NCI-H1105 (cell line): ENCODE results near the gene AVPR2.

Experiments used
- DNase-seq: peaks from one replicate; lab custom pipeline; 2025; lab: John Stamatoyannopoulos, UW

AVPR2 gene

GRCh38 chrX:153932220-153932915 is 27.9 kb downstream of the AVPR2 start:
- DNase-seq: no peak

DNA sequence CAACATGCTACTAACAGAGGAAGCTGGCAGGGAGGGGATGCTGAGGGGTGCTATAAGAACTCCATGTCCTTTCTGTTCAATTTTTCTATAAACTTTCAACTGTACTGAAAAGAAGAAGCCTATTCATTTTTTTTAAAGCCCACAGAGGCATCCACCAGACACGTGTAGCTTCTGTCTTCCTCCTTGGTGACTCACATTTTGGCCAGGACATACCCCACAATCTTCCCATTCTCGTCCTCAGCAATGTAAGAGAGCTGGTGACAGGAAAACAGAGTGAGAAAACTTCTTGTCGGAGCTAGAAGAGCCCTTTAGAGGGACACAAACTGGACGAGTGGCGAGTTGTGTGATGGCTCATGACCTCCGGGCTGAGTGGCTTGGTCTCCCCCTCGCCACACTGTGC is 29.3 kb downstream of the AVPR2 start:
- no peak for DNase-seq

DNA sequence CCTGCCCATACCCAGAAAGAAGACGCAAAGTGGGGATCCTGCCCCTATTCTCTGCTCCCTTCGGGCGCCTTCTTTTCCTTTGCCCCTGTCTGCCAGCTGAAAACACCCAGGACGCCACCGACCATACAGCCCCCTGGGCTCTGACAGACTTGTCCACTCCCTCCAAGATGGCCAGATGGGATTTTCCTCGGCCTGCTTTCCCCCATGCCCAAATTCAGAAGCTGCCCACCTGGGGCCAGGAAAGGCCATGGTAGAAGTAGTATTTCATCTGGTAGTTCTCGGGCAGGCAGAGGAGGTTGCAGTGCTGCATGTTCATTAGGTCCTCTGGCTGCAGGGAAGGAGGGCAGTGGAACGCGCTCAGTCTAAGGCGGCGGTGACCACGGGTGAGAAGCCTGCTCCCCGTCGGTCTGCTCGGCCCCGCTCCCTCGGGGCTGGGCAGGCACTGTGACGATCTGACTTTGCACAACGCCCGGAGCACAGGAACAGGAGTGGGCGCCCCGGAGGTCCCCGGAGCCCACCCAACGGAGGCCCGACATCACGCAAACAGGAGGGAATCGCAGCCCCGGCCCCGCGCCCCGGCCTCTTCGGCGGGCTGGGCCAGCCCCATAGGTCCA is 29.8 kb downstream of the AVPR2 start:
- DNase-seq: no peak

- peak; percentile 79 for DNase-seq
These were observed 30.4 kb downstream of the AVPR2 start, which contains the start of gene NAA10 for GRCh38 chrX:153934762-153935325. NAA10 (minus strand) TSS chrX:153935037; CDS start chrX:153934904, 133 bp downstream.

GRCh38 chrX:153935326-153935851 is 30.9 kb downstream of the AVPR2 start:
- no peak for DNase-seq

DNA sequence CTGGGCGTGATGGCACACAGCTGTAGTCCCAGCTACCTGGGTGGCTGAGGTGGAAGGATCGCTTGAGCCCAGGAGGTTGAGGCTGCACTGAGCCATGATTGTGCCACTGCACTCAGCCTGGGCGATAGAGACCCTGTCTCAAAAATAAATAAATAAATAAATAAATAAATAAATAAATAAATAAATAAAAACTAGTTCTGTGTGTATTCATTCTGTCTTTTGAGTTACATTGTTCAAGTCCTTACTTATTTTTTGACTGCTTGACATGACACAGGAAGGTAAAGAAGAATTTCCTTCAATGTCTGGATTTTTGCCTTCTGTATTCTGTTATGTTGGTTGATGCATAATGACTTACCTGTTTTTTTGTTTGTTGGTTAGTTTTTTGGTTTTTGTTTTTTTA is 32.6 kb downstream of the AVPR2 start:
- DNase-seq: no peak

DNA sequence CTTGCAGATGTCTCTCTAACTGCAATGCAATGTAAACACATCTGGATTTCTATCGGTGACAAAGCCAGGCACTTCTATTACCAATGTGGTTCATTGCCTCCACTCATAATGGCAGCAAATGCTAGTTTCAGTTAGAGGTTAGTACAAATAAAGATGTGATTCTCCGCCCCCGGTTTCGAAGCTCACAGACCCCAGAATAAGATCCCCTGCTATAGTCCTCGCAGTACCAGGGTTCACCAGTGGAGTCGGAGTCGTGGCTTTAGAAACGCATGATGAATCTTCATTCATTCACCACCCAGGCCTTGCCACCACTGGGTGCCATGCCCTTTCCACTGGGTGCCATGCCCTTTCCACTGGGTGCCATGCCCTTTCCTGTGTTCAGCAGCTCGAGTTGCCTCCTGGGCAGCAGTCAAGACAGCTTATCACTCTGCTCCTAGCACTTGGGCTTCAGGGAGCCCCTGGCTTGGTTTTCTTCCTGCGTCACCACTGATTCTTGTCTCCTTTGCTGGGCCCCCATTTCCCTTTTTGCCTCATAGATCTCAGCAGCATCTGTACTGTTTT is 33.8 kb downstream of the AVPR2 start:
- no peak for DNase-seq

DNA sequence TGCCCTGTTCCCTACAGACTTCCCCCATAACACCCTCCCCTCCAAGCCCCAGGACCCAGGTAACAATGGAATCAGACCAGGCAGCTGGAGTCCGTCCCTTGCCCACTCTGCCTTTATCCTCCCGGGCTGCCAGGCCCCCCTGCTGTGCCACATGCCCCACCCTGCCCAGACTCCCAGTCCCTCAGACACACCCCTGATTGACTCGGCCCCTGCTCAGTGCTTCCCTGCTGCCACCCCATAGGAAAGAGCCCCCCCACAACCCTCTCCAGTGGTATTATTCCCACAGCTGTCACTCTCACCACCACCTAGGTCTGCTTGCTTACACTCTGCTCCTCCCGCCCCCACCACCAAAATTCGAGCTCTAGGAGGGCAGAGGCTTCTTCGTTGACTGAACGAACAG is 35.1 kb downstream of the AVPR2 start:
- DNase-seq: no peak

GRCh38 chrX:153941336-153942252 is 37.1 kb downstream of the AVPR2 start:
- no peak for DNase-seq

- no peak for DNase-seq
These were observed 39.8 kb downstream of the AVPR2 start, which contains the start of gene RENBP for GRCh38 chrX:153944140-153944799. RENBP (minus strand) TSS chrX:153944643; CDS start chrX:153944610, 33 bp downstream.

DNA sequence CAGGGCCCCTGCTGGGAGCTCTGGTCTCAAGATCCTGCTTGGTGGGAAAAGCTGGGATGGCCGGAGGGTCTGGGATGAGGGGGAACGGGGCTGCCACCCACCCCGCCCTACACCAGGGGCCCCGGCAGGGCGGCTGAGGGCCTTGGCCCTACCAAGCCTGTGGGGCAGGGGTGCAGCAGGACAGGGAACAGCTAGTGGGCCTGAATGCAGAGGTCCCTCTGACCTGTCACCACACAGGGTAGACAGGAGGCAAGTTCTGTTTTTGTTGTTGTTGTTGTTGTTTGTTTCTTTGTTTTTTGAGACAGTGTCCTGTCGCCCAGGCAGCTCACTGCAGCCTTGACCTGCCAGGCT is 40.3 kb downstream of the AVPR2 start:
- DNase-seq: no peak

DNA sequence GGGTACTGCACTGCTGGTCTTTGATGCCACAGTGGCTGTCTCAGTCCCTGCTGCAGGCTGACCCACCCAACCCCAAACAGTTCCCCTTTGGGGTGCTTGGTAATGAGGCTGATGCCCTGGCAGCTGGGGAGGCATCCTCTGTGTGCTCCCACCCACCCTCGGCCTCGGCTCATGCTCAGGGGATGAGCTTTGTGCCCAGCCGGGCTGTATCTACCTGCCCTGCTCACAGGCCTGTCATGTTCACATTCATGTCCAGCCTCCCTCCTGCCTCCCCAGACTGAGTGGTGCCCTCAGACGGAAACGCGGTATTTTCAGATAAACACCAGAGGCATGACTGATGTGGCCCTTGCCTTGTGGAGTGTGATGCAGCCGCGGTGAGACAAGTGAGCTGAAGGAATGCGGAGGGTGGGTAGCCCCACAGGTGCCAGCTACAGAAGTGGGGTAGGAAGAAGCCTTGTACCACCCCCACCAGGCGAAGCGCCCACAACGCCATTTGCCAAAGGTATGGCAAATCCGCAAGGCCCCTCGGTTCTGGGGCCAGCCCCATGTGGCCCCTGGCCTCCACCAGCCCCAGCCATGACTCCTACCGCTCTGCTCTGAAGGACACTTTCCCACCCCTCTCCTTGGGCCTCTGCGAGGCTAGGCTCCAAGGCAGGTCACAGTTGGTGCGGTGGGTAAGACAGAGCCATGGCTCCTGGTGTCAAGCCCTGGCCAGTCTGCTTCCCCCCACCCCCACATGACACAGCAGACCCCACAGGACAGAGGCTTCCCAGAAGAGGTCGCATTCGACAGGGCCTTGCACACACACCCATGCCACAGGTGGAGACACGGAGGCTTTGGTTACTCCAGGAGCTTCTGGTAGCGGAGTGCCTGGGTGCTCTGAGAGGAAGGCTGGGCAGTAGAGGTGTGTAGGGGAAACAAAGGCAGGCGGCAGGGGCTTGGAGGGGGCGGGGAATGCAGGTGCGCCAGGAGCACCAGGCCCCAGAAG is 41.8 kb downstream of the AVPR2 start:
- DNase-seq: no peak

- peak; percentile 83 for DNase-seq
These were observed 42.7 kb downstream of the AVPR2 start for GRCh38 chrX:153947009-153947769.

DNA sequence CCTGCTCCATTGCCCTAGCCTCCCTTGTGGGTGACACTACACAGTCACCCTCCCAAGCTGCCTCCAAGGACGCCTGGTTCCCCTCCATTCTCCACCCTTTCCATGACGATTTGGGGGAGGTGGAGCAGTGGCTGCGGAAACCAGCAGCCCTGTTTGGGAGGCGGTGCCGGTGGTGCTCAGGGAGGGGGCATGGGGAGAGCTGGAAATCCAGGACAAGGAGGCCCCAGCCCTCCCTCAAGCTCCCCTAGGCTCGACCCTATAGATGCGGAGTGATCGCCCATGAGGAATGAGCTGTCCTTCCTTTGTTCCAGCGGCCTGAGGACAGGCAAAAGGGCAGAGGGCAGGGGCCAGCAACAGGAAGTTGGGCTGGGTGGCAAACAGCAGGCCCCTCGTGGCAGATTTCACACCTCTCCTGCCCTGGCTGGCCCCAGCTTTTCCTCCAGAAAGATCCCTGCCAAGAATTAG is 43.6 kb downstream of the AVPR2 start:
- no peak for DNase-seq

DNA sequence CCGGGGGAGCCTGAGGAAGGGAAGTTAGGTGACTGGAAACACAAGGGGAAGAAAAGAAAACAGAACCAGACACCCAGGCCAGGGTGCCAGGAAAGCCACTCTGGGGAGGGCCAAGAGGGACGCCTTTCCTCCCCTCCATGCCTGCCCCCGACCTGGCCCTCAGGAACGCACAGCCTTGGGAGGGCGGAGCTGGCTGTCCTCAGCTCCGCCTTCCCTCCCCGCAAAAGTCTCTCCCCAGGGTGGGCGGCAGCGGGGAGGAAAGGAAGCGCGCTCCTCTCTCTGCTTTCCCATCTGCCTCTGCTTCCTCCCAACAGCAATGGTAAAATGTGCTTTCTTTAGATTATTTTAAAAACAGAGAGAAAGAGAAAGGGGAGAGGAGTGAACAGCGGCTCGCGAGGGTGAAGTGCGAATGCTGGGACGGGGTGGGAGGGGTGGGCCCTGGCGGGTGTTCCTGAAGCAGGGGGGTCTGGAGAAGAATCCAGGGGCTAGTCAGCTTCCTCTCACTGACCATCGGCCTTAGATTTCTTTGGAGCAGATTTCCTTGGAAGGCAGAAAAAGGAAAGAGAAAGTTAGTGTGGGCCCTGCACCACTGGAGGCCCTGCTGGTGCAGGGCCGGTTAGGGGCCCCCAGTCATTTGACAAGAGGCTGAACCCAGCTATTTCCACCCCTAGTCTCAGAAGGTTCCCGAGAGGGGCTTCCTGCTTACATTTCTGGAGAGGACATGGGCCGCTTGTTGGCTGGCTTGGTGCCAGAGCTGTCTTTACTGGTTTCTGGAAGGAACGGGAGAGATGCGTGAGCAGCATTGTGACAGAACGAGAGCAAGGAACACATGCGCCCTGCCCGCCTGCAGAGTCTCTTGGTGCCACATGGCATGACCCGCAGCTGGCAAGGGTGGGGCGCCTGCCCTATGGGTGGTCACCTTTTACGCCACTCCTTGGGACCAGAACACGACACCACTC is 44.7 kb downstream of the AVPR2 start:
- DNase-seq: no peak

GRCh38 chrX:153950127-153950526 is 45.7 kb downstream of the AVPR2 start:
- DNase-seq: no peak

- DNase-seq: no peak
These were observed 47.4 kb downstream of the AVPR2 start for GRCh38 chrX:153951683-153952372.
